T47D (cell line): ENCODE data around the gene DNM1L.

ENCODE experiments used
- DNase-seq, 2 experiments: peaks; one replicate each; pipeline versions ENCODE4 v3.0.0 to v3.0.0-alpha.2; 2011 to 2012; ENCODE audit warnings: low read depth in 1 of 2, low spot score in 1 of 2
- JUND ChIP-seq: IDR thresholded peaks from 2 replicates; pipeline ENCODE4 v1.6.1; 2012; ENCODE audit warnings: low read depth
- in situ Hi-C: cut with HindIII; loops from 2 replicates; pipeline ENCODE4 v1.10.0; 2016; ENCODE audit warnings: low sequenced_read_pairs, low pct_unique_long_range_greater_than_20kb

Gene DNM1L

GRCh38 chr12:32743264-32743663 lies 64.2 kb downstream of the DNM1L start:
- in situ Hi-C loops: no loop called here
- no peak for TF ChIP-seq JUND
- DNase-seq: no peak

- no peak for TF ChIP-seq JUND
- DNase-seq: no peak
- in situ Hi-C loops: no loop called here
Measured at GRCh38 chr12:32753605-32754004, 74.5 kb downstream of the DNM1L start.

GRCh38 chr12:32754111-32754510 lies 75.0 kb downstream of the DNM1L start:
- no peak for TF ChIP-seq JUND
- in situ Hi-C loops: no loop called here
- DNase-seq: no peak

- peak; percentile 17 to 89 for DNase-seq
- TF ChIP-seq JUND: no peak
- in situ Hi-C loops: no loop called here
Measured at GRCh38 chr12:32755051-32755653, 76.1 kb downstream of the DNM1L start.

- TF ChIP-seq JUND: no peak
- peak; percentile 67 to 99 for DNase-seq
- in situ Hi-C loops: no loop called here
Measured at GRCh38 chr12:32755654-32756475, 76.8 kb downstream of the DNM1L start, which contains the start of gene YARS2. Gene YARS2 (minus strand): TSS chr12:32755897. CDS start chr12:32755874, 23 bp downstream.

- in situ Hi-C loops: no loop called here
- TF ChIP-seq JUND: no peak
Measured at GRCh38 chr12:32756476-32757066, 77.5 kb downstream of the DNM1L start.

GRCh38 chr12:32757157-32757556 lies 78.1 kb downstream of the DNM1L start:
- TF ChIP-seq JUND: no peak
- in situ Hi-C loops: no loop called here
- DNase-seq: no peak

More at GRCh38 chr12:32756476-32757066, 77.5 kb downstream of the DNM1L start:
- DNase-seq: no peak

GRCh38 chr12:32761716-32762115 lies 82.6 kb downstream of the DNM1L start:
- in situ Hi-C loops: no loop called here
- DNase-seq: no peak

GRCh38 chr12:32765906-32766305 lies 86.8 kb downstream of the DNM1L start:
- no peak for TF ChIP-seq JUND
- DNase-seq: no peak
- in situ Hi-C loops: no loop called here

More at GRCh38 chr12:32761716-32762115, 82.6 kb downstream of the DNM1L start:
- no peak for TF ChIP-seq JUND

GRCh38 chr12:32768518-32768917 lies 89.4 kb downstream of the DNM1L start:
- in situ Hi-C loops: no loop called here
- no peak for TF ChIP-seq JUND
- DNase-seq: no peak

GRCh38 chr12:32770141-32770540 lies 91.0 kb downstream of the DNM1L start:
- no peak for TF ChIP-seq JUND
- no peak for DNase-seq
- in situ Hi-C loops: no loop called here

GRCh38 chr12:32773691-32774090 lies 94.6 kb downstream of the DNM1L start:
- no peak for DNase-seq
- TF ChIP-seq JUND: no peak
- in situ Hi-C loops: no loop called here

- in situ Hi-C loops: no loop called here
- DNase-seq: no peak
- no peak for TF ChIP-seq JUND
Measured at GRCh38 chr12:32776258-32776657, 97.2 kb downstream of the DNM1L start.

- DNase-seq: no peak
- no peak for TF ChIP-seq JUND
- in situ Hi-C loops: no loop called here
Measured at GRCh38 chr12:32777159-32777558, 98.1 kb downstream of the DNM1L start.
